Measurements from ENCODE around the gene EIF4H.
"Not testable (repeated sequence)": the region's sequence is repeated elsewhere in the genome, so short reads cannot be mapped to it uniquely, and the experiment has no call there.

EIF4H gene

DNA sequence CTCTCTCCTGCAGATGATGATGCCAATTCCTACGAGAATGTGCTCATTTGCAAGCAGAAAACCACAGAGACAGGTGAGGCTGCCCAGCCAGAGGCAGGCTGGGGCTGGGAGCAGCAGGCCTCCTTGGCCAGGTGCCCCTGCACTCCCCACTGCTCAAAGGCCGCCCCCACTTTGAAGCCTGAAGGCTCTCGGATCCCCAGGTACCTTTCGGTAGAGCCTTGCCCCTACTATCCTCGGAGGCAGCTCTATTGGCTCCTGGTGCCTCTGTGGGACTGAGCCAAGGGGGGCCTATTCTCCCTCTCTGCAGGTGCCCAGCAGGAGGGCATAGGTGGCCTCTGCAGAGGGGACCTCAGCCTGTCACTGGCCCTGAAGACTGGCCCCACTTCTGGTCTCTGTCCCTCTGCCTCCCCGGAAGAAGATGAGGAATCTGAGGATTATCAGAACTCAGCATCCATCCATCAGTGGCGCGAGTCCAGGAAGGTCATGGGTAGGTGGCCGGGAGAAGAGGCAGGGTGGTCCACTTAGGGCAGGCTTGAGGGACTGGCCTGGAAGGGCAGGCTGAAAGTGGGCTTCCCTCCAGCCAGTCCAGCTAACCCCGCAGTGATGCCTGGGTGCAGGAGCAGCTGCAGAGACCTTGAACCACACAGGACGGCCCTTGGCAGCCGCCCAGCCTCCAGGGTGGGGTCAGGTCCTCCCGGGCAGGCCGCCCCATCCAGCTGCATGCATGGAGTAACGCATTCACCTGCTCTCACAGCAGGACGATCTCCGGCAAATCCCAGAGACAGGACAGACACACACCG lies 49.8 kb downstream of the EIF4H start:
- in situ Hi-C loops (cut with MboI; ENCODE audit: low sequenced_read_pairs), result no loop called here

DNA sequence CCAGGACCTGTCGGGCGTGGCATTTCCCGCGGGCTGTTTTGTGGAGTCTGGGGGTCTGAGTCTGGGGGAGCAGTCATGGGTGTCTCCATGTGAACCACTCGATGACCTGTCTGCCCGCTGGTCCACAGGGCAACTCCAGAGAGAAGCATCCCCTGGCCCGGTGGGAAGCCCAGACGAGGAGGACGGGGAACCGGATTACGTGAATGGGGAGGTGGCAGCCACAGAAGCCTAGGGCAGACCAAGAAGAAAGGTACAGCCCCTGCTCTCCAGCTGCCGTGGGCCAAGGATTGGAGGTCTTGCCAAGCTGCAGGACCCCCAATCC lies 50.3 kb downstream of the EIF4H start:
- in situ Hi-C loops (cut with MboI; ENCODE audit: low sequenced_read_pairs), result no loop called here

DNA sequence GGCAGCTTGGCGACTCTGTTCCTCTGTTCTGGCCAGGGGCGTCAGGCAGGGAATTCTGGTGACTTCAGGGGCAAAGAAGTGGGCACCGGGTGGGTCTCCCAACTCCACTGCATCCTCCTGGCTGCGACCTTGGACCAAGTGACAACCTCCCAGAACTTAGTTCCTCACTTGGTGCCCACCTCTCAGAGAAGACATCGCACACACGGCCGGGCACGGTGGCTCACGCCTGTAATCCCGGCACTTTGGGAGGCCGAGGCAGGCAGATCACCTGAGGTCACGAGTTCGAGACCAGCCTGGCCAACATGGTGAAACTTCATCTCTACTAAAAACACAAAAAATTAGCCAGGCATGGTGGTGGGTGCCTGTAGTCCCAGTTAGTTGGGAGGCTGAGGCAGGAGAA lies 50.8 kb downstream of the EIF4H start:
- in situ Hi-C loops (cut with MboI; ENCODE audit: low sequenced_read_pairs), result not testable (repeated sequence)

DNA sequence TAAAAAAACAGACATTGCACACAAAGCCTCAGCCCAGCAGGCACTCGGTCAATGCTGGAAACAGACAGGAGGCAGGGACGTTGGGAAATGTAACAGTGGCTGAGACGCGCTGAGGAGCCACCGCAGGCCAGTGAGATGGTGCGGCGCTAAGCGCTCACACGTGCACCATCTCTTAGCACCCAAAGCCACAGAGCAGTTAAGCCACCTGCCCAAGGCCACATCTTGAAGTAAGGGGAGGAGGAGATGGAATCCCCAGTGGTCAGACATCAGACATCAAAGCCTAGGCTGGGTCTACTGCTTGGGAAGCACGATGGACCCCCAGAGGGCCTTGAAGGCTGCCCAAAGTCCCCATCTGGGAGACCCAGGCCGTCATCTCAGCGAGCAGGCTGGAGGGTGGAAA lies 51.2 kb downstream of the EIF4H start:
- in situ Hi-C loops (cut with MboI; ENCODE audit: low sequenced_read_pairs), result no loop called here

DNA sequence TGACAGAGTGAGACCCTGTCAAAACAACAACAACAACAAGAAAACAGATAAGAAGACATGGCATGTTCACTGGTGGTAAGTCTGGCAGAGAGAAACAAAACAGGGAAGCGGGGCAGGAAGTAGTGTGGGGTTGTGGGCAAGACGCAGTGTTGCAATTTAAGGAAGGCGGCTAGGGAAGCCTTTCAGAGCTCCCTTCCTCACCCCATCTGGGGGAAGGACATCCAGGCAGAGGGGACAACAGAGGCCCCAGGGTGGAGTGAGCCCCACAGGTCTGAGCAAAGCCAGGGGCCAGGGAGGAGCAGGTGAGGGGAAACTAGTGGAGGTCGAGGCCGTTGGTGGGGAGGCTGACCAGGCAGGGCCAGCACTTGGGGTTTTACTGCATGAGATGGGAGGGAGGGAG lies 52.5 kb downstream of the EIF4H start:
- in situ Hi-C loops (cut with MboI; ENCODE audit: low sequenced_read_pairs), result no loop called here

DNA sequence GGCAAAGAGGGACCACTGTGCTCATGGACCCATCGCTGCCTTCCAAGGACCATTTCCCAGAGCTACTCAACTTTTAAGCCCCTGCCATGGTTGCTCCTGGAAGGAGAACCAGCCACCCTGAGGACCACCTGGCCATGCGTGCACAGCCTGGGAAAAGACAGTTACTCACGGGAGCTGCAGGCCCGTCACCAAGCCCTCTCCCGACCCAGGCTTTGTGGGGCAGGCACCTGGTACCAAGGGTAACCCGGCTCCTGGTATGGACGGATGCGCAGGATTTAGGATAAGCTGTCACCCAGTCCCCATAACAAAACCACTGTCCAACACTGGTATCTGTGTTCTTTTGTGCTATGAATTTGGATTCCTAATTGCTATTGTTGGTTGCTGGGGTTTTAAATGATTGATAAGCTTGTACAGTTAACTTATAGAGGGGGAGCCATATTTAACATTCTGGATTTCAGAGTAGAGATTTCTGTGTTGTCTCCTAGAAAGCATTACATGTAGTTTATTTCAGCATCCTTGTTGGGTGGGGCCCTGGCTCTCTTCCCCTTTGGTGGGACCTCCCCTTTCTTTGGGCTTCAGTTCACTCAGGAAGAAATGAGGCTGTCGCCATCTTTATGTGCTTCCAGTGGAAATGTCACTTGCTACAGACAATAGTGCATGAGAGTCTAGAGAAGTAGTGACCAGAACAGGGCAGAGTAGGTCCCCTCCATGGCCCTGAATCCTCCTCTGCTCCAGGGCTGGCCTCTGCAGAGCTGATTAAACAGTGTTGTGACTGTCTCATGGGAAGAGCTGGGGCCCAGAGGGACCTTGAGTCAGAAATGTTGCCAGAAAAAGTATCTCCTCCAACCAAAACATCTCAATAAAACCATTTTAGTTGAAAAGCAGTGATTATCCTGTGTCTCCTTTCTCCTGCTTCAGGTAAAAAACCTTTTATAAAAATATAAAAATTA lies 55.1 kb downstream of the EIF4H start:
- in situ Hi-C loops (cut with MboI; ENCODE audit: low sequenced_read_pairs), result no loop called here

DNA sequence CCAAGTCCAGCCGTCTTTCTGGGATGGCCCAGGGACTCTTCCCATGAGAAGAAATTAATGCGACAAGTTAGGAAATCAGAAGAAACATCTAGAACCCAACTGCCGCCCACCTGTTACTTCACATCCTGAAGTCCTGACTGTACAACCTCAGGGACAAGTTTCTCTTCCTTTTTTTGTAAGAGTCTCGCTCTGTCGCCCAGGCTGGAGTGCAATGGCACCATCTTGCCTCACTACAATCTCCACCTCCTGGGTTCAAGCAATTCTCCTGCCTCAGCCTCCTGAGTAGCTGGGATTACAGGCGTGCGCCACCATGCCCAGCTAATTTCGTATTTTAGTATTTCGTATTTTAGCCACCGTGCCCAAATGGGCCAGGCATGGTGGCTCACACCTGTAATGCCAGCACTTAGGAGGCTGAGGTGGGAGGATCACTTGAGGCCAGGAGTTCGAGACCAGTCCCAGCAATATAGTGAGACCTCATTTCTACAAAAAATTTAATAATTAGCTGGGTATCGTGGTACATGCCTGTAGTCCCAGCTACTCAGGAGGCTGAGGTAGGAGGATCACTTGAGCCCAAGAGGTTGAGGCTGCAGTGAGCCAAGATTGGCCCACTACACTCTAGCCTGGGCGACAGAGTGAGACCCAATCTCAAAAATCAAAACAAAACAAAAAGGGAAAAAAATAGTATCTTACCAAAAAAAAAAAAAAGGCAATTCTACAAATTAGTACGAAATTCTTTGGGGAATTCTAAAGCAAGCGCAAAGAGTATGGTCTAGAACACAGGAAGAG lies 56.5 kb downstream of the EIF4H start:
- in situ Hi-C loops (cut with MboI; ENCODE audit: low sequenced_read_pairs), result no loop called here

DNA sequence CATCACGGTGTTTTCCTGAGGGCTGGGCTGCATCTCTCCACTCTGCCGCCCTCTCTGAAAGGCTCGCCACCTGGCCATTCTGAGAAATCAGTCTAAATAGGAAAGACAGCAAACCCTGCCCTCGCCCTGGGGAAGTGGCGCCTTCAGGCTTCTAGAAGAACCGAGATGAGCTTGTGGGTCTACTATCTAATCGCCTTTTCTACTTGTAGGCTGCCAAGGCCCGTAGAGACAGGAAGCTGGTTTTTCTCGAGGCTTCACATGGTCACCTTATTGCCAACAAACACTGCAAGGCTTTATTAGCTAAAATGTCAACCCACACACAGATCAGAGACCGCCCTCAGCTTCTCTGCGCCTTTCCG lies 57.1 kb downstream of the EIF4H start:
- in situ Hi-C loops (cut with MboI; ENCODE audit: low sequenced_read_pairs), result no loop called here

DNA sequence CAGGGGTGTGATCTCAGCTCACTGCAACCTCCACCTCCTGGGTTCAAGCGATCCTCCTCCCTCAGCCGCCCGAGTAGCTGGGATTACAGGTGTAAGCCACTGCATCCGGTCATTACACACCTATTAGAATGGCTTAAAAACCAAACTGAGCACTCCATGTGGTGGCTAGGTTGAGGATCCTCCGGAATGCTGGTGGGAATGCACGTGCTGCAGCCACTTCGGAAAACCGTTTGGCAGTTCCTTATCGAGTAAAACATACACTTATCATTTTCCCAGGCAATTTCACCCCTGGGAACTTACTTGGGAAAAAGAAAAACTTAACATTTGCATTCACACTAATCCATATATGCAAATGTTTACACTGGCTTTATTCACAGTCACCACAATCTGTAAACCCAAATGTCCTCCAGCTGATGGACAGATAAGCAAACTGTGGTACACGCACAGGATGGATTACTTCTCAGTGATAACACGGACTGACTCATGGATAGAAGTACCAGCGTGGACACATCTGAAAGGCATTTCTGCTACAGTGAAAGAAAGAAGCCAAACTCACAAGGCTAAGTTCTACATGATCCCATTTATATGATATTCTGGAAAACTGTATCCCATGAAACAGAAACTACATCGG lies 59.6 kb downstream of the EIF4H start:
- in situ Hi-C loops (cut with MboI; ENCODE audit: low sequenced_read_pairs), result no loop called here

DNA sequence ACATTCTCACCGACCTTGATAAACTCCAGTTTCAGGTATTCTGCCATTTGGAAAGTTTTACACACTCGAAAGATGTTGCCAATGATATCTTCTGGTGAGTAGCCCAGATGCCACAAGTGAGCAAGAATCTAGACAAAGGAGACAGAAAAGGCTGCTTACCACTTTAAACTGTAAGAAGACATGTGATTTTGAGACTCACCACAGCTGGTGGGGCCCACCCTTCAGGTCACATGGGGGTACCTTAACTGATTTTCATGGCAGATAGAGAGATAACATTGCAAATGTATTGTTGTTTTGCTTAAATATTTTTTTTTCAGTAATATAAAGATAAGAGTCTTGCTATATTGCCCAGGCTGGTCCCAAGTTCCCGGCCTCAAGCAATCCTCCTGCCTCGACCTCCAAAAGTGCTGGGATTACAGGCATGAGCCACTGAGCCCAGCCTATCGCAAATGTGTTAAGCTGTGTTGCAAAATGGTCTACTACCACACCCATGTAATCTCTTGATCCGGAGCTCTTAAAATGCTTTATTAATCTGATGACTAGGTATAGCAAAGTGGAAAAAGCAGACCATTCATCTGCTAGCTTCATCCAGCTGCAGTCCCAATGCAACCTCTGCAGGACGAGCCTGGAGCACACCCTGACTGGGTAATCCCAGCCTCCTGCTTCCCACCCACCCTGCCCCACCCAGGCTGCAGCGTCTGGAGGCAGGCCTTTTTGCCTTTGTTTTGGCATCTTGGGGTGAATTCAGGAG lies 61.5 kb downstream of the EIF4H start:
- in situ Hi-C loops (cut with MboI; ENCODE audit: low sequenced_read_pairs), result no loop called here

DNA sequence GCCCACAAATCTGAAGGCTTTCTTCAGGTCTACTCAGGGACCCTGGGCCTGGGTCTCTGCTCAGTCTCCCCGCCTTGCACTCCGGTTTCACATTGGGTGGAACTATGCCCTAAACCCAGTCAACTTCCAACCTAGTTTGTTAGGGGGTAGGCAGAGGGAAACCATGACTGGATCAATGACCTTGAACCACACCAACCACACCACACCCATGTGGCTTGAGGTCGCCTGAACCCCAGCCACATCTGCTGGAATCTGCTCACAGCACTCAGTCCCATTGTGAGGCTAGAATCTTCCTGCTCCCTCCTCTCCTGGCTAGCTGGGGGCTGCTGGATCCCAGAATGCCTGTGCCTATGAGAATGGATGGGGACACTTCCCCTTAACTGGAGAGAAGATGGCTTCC lies 62.1 kb downstream of the EIF4H start:
- in situ Hi-C loops (cut with MboI; ENCODE audit: low sequenced_read_pairs), result no loop called here

DNA sequence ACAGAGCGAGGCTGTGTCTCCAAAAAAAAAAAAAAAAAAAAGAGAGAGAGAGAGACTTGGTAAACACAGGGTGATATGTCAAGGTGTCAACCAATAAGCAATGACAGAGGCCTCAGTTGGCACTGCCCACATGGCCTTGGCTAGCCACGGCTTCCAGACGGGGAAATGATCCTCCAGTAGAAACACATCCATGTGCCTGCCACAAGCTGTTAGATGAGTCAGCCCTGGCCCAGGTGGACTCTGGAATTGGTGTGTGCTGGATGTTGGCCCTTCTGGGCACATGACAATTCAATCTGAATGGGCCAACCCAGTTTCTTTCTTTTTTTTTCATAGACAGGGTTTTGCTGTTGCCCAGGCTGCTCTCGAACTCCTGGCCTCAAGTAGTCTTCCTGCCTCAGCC lies 66.3 kb downstream of the EIF4H start:
- in situ Hi-C loops (cut with MboI; ENCODE audit: low sequenced_read_pairs), result no loop called here

DNA sequence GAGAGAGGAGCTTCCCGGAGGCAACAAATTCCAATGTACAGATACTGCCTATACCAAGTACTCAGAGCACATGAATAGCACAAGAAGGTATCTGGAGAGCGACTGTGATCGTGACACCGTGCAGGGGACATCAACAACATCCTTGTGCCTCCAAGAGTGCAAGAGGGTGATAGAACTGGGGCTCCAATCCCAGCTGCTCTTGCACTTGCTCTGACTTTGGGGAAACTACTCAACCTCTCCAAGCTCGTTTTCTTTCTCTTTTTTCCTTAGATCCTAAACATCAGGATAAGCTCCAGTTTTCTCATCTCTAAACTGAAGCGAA lies 67.9 kb downstream of the EIF4H start:
- in situ Hi-C loops (cut with MboI; ENCODE audit: low sequenced_read_pairs), result no loop called here

DNA sequence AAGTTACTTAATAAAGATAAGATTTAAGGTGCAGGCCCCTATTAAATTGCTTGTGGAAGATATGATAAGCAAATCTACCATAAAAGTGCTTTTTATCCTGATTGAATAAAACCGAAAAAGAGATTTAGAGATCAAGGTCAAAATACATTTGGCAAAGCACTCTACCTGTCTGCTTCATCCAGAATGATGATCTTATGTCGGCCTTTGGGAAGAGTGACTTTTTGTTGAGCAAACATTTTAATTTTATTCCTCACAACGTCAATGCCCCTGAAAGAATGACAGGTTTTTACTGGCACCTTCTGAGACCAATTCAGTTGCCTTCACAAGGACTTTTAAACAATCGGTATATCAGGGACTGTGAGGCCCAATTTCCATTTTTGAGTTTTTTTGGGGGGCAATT lies 72.3 kb downstream of the EIF4H start:
- in situ Hi-C loops (cut with MboI; ENCODE audit: low sequenced_read_pairs), result no loop called here
